GM12878 (cell line): ENCODE results near the gene CD99. TPM values are rescaled to one million over a fixed set of nuclear protein-coding genes. Genes with fewer than 3 reads are reported as not detected.

ENCODE experiments used
- ATAC-seq: fragments of 200-7000 bp; cut with Tn5 transposase; 3 replicates; pipeline ENCODE4 v1.9.1; 2020; ENCODE audit warnings: mild to moderate bottlenecking, moderate library complexity
- BruUV-seq: library from RNA; stranded (reverse); fragments of 400-500 nt; replicated peaks from 2 replicates; lab custom pipeline; 2021; lab: Mats Ljungman, UMichigan
- CTCF ChIA-PET: fragments of 300-600 bp; sonication (Branson Sonifier 250); formaldehyde crosslinking; extraction: SDS; loops from one replicate; lab custom pipeline; 2021; ENCODE audit warnings: inconsistent platforms; lab: Yijun Ruan, JAX
- POLR2A ChIA-PET: fragments of 350-600 bp; formaldehyde crosslinking; extraction: SDS; loops from one replicate; lab custom pipeline; 2021; ENCODE audit warnings: inconsistent platforms; lab: Charles Lee
- RAD21 ChIA-PET: fragments of 300-600 bp; sonication (Branson Sonifier 250); formaldehyde crosslinking; loops from one replicate; lab custom pipeline; 2023; ENCODE audit warnings: antibody characterized with exemption; ENCODE audit not compliant: unreplicated experiment; lab: Charles Lee
- SMC1A ChIA-PET: fragments of 300-600 bp; sonication (Branson Sonifier 250); formaldehyde crosslinking; loops from one replicate; lab custom pipeline; 2023; ENCODE audit not compliant: unreplicated experiment, uncharacterized antibody; lab: Charles Lee
- DNase-seq: peaks from one replicate; pipeline ENCODE4 v3.0.0-alpha.2; 2011; ENCODE audit warnings: low read depth, low spot score
- FAIRE-seq: peaks from 3 replicates; lab custom pipeline; 2011; peaks lifted over from hg19 to GRCh38; lab: Jason Lieb, UNC
- H2AFZ ChIP-seq: 2 replicates; pipeline ENCODE4 v1.6.0; 2011; ENCODE audit warnings: low read depth, low read length, control low read depth; ENCODE audit not compliant: control insufficient read depth
- H3K27ac ChIP-seq: 2 replicates; pipeline ENCODE4 v1.5.1; 2011; ENCODE audit warnings: control low read depth; ENCODE audit not compliant: control insufficient read depth, insufficient read depth
- H3K27me3 ChIP-seq, 2 experiments: replicated peaks in 1 of 2; 2 replicates each; pipeline versions ENCODE4 v1.6.0 to v1.6.1; 2011; ENCODE audit warnings: low read length in 1 of 2; ENCODE audit not compliant: control insufficient read depth in 2 of 2, insufficient read depth in 2 of 2
- H3K36me3 ChIP-seq, 2 experiments: 2 replicates each; pipeline ENCODE4 v1.5.1; 2011; ENCODE audit warnings: low read length in 1 of 2; ENCODE audit not compliant: control insufficient read depth in 2 of 2, insufficient read depth in 2 of 2
- H3K4me1 ChIP-seq: 2 replicates; pipeline ENCODE4 v1.6.1; 2011; ENCODE audit warnings: mild to moderate bottlenecking, low read length, moderate library complexity, mixed read lengths; ENCODE audit not compliant: control insufficient read depth, insufficient read depth
- H3K4me2 ChIP-seq: 2 replicates; pipeline ENCODE4 v1.6.0; 2011; ENCODE audit warnings: control low read depth; ENCODE audit not compliant: control insufficient read depth, insufficient read depth
- H3K4me3 ChIP-seq: fragments of 200-600 bp; sonication (generic); 2 replicates; pipeline ENCODE4 v1.5.1; 2016
- H3K79me2 ChIP-seq: 2 replicates; pipeline ENCODE4 v1.6.0; 2011; ENCODE audit warnings: low read length; ENCODE audit not compliant: control insufficient read depth, insufficient read depth
- H3K9ac ChIP-seq: 2 replicates; pipeline ENCODE4 v1.8.0; 2011; ENCODE audit warnings: low read length, control low read depth, mixed read lengths; ENCODE audit not compliant: control insufficient read depth, insufficient read depth
- H3K9me3 ChIP-seq: replicated peaks from 3 replicates; pipeline ENCODE4 v1.5.1; 2011; ENCODE audit warnings: mild to moderate bottlenecking, low read length; ENCODE audit not compliant: control insufficient read depth, insufficient read depth
- H4K20me1 ChIP-seq: 2 replicates; pipeline ENCODE4 v1.6.0; 2011; ENCODE audit not compliant: control insufficient read depth, insufficient read depth
- CBX3 ChIP-seq: fragments of 200-600 bp; sonication (generic); IDR thresholded peaks from 2 replicates; pipeline ENCODE4 v1.6.1; 2016; ENCODE audit warnings: low read depth, borderline replicate concordance
- EP300 ChIP-seq, 2 experiments: fragments of 150-350 bp in 1 of 2; IDR thresholded peaks; 2 replicates each; pipeline ENCODE4 v1.6.1; 2011 to 2012; ENCODE audit warnings: low read depth in 2 of 2, low read length in 2 of 2, borderline replicate concordance in 1 of 2, improper control_type of control experiment in 1 of 2, inconsistent platforms in 1 of 2; ENCODE audit not compliant: control insufficient read depth in 1 of 2
- HDGF ChIP-seq: fragments of 450-650 bp; IDR thresholded peaks from 2 replicates; pipeline ENCODE4 v1.6.1; 2016; ENCODE audit warnings: antibody characterized with exemption
- POLR2A ChIP-seq: IDR thresholded peaks from 2 replicates; pipeline ENCODE4 v1.6.1; 2011; ENCODE audit warnings: low read depth, mild to moderate bottlenecking, low read length
- TCF12 ChIP-seq: IDR thresholded peaks from 2 replicates; pipeline ENCODE4 v1.6.1; 2011; ENCODE audit warnings: low read depth, mild to moderate bottlenecking, low read length
- ZBTB11 ChIP-seq: fragments of 450-650 bp; formaldehyde crosslinking; IDR thresholded peaks from 2 replicates; pipeline ENCODE4 v1.5.0; 2022; ENCODE audit warnings: mild to moderate bottlenecking, missing genetic modification characterization
- WGBS: methylation state at CpG from one replicate; pipeline ENCODE4 v1.1.6; 2016; ENCODE audit warnings: low lambda C conversion rate; ENCODE audit not compliant: insufficient replicate concordance, insufficient coverage; ENCODE audit errors: missing lambda C conversion rate; 5-methylcytosine and 5-hydroxymethylcytosine counted together
- in situ Hi-C: fragments of 300-500 bp; cut with MboI; formaldehyde crosslinking; loops from 9 replicates; pipeline ENCODE4 v1.14.3; 2018; ENCODE audit warnings: mixed read lengths
- intact Hi-C: fragments of 100-400 bp; cut with micrococcal nuclease; formaldehyde crosslinking; loops from one replicate; pipeline ENCODE4 v1.14.2; 2022; ENCODE audit not compliant: unreplicated experiment
- polyA plus RNA-seq, 11 experiments: library from polyadenylated mRNA; depleted of rRNA in 4 of 11; unstranded in 6 of 11; stranded (reverse) in 5 of 11; fragments of >200 nt; fragmentation: Nextera tagmentation in 4 of 11; fragmentation: Illumina TruSeq in 1 of 11; extraction: Ambion mirVana in 4 of 11; extraction: Trizol in 1 of 11; gene quantifications; 1 replicate in 1 of 11; 2 replicates in 10 of 11; pipeline versions ENCODE4 v1.2.1 to v1.2.3, GENCODE V29; 2011 to 2016; ENCODE audit warnings: inconsistent platforms in 2 of 11, missing spikeins in 2 of 11, low read depth in 1 of 11
- total RNA-seq, 4 experiments: library from RNA; depleted of rRNA in 3 of 4; stranded (reverse); fragments of >200 nt in 3 of 4; fragmentation: Illumina TruSeq in 1 of 4; extraction: Trizol in 1 of 4; gene quantifications; 2 replicates each; pipeline versions ENCODE4 v1.2.1 to v1.2.3, GENCODE V29; 2013 to 2021
- TF ChIP-seq, protein P1 (sequence below), 3 experiments: IDR thresholded peaks in 2 of 3; conservative IDR thresholded peaks in 1 of 3; 2 replicates each; pipeline ENCODE4 v1.5.1; 2011; ENCODE audit warnings: low read depth in 3 of 3, low read length in 3 of 3, mild to moderate bottlenecking in 3 of 3, control low read depth in 2 of 3, moderate library complexity in 2 of 3, inconsistent platforms in 1 of 3, mixed read lengths in 1 of 3; ENCODE audit not compliant: control insufficient read depth in 2 of 3, insufficient read depth in 1 of 3; ENCODE audit errors: extremely low read depth in 1 of 3
- TF ChIP-seq, protein P2 (sequence below): IDR thresholded peaks from 2 replicates; pipeline ENCODE4 v1.6.1; 2012; ENCODE audit warnings: improper control_type of control experiment, low read depth, low read length; ENCODE audit not compliant: insufficient replicate concordance
- TF ChIP-seq, protein P3 (sequence below): IDR thresholded peaks from 2 replicates; pipeline ENCODE4 v1.6.1; 2012; ENCODE audit warnings: mild to moderate bottlenecking, low read depth, low read length

Gene CD99
- total and polyA plus RNA-seq, 10 of the 15 experiments (the other 5 are each of a cell fraction or from before 2014, with no cell fraction given): 24.8 to 242 (median 158) TPM

DNA sequence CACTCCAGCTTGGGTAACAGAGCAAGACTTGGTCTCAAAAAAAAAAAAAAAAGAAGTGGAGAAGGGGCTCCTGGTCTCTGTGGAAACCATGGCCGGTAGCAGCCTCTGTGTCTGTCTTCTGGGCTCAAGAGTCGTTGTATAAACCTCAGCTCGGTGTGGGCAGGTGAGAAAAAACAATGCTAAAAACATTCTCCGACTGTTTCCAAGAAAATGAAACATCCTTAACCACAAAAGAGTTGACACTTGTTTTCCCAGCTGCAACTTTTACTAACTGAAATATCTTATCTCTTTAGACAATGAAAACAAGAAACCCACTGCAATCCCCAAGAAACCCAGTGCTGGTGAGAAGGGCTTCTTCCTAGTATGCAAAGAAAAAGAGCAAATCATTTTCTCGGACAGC lies 26.2 kb downstream of the CD99 start:
- DNase-seq (no peak), FAIRE-seq (no peak), ATAC-seq (no peak)
- Histone ChIP-seq H2AFZ (no peak overlapping the region), H3K4me2 (no peak overlapping the region), H3K9ac (no peak overlapping the region), H4K20me1 (no peaks in the 10 kb centered on the region), H3K27ac (no peak overlapping the region), H3K4me1 (no peaks in the 10 kb centered on the region), H3K4me3 (no peak overlapping the region), H3K36me3 (peaks cover 3 to 12% of the 10 kb centered on the region in 2 experiments; a peak in 3 of 4 replicates), H3K27me3 (no peaks in the 10 kb centered on the region), H3K9me3 (no peaks in the 10 kb centered on the region), H3K79me2 (no peaks in the 10 kb centered on the region)
- RAD21 ChIA-PET: no interaction called here
- intact Hi-C loops (no loop called here), in situ Hi-C loops (no loop called here)
- POLR2A ChIA-PET: no interaction called here
- WGBS: 87% methylated on average over 5 of the region's 5 CpGs
- no TSS peak for BruUV-seq
- SMC1A ChIA-PET: no interaction called here
- CTCF ChIA-PET: no interaction called here
- TF ChIP-seq, protein P1, sequence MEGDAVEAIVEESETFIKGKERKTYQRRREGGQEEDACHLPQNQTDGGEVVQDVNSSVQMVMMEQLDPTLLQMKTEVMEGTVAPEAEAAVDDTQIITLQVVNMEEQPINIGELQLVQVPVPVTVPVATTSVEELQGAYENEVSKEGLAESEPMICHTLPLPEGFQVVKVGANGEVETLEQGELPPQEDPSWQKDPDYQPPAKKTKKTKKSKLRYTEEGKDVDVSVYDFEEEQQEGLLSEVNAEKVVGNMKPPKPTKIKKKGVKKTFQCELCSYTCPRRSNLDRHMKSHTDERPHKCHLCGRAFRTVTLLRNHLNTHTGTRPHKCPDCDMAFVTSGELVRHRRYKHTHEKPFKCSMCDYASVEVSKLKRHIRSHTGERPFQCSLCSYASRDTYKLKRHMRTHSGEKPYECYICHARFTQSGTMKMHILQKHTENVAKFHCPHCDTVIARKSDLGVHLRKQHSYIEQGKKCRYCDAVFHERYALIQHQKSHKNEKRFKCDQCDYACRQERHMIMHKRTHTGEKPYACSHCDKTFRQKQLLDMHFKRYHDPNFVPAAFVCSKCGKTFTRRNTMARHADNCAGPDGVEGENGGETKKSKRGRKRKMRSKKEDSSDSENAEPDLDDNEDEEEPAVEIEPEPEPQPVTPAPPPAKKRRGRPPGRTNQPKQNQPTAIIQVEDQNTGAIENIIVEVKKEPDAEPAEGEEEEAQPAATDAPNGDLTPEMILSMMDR (IDR thresholded peaks at IDR 0.05 in 2 of 3, conservative IDR thresholded peaks at IDR 0.05 in 1 of 3; ENCODE audit: control insufficient read depth in 2 of 3, extremely low read depth in 1 of 3, insufficient read depth in 1 of 3, low read depth in 3 of 3, low read length in 3 of 3): no peak
- TF ChIP-seq, protein P2, sequence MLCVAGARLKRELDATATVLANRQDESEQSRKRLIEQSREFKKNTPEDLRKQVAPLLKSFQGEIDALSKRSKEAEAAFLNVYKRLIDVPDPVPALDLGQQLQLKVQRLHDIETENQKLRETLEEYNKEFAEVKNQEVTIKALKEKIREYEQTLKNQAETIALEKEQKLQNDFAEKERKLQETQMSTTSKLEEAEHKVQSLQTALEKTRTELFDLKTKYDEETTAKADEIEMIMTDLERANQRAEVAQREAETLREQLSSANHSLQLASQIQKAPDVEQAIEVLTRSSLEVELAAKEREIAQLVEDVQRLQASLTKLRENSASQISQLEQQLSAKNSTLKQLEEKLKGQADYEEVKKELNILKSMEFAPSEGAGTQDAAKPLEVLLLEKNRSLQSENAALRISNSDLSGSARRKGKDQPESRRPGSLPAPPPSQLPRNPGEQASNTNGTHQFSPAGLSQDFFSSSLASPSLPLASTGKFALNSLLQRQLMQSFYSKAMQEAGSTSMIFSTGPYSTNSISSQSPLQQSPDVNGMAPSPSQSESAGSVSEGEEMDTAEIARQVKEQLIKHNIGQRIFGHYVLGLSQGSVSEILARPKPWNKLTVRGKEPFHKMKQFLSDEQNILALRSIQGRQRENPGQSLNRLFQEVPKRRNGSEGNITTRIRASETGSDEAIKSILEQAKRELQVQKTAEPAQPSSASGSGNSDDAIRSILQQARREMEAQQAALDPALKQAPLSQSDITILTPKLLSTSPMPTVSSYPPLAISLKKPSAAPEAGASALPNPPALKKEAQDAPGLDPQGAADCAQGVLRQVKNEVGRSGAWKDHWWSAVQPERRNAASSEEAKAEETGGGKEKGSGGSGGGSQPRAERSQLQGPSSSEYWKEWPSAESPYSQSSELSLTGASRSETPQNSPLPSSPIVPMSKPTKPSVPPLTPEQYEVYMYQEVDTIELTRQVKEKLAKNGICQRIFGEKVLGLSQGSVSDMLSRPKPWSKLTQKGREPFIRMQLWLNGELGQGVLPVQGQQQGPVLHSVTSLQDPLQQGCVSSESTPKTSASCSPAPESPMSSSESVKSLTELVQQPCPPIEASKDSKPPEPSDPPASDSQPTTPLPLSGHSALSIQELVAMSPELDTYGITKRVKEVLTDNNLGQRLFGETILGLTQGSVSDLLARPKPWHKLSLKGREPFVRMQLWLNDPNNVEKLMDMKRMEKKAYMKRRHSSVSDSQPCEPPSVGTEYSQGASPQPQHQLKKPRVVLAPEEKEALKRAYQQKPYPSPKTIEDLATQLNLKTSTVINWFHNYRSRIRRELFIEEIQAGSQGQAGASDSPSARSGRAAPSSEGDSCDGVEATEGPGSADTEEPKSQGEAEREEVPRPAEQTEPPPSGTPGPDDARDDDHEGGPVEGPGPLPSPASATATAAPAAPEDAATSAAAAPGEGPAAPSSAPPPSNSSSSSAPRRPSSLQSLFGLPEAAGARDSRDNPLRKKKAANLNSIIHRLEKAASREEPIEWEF: no peak
- TF ChIP-seq ZBTB11 (CRISPR knock-in tag) (no peak), TCF12 (no peak), HDGF (no peak), POLR2A (no peak), CBX3 (no peak), EP300 (IDR thresholded peaks at IDR 0.05; ENCODE audit: borderline replicate concordance in 1 of 2, control insufficient read depth in 1 of 2, low read depth in 2 of 2, low read length in 2 of 2) (no peak)
- TF ChIP-seq, protein P3, sequence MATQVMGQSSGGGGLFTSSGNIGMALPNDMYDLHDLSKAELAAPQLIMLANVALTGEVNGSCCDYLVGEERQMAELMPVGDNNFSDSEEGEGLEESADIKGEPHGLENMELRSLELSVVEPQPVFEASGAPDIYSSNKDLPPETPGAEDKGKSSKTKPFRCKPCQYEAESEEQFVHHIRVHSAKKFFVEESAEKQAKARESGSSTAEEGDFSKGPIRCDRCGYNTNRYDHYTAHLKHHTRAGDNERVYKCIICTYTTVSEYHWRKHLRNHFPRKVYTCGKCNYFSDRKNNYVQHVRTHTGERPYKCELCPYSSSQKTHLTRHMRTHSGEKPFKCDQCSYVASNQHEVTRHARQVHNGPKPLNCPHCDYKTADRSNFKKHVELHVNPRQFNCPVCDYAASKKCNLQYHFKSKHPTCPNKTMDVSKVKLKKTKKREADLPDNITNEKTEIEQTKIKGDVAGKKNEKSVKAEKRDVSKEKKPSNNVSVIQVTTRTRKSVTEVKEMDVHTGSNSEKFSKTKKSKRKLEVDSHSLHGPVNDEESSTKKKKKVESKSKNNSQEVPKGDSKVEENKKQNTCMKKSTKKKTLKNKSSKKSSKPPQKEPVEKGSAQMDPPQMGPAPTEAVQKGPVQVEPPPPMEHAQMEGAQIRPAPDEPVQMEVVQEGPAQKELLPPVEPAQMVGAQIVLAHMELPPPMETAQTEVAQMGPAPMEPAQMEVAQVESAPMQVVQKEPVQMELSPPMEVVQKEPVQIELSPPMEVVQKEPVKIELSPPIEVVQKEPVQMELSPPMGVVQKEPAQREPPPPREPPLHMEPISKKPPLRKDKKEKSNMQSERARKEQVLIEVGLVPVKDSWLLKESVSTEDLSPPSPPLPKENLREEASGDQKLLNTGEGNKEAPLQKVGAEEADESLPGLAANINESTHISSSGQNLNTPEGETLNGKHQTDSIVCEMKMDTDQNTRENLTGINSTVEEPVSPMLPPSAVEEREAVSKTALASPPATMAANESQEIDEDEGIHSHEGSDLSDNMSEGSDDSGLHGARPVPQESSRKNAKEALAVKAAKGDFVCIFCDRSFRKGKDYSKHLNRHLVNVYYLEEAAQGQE: no peak
